A172 (cell line): ENCODE data around the gene KRTAP10-9. TPM values are rescaled to one million over a fixed set of nuclear protein-coding genes. Genes with fewer than 3 reads are reported as not detected.
"Not testable (repeated sequence)": the region's sequence is repeated elsewhere in the genome, so short reads cannot be mapped to it uniquely, and the experiment has no call there.

Source experiments
- DNase-seq: peaks from one replicate; pipeline ENCODE4 v3.0.0-alpha.2; 2015; ENCODE audit warnings: low spot score
- total RNA-seq: library from RNA; depleted of rRNA; stranded (reverse); fragments of >200 nt; shearing (Covaris generic); gene quantifications from 2 replicates; pipeline ENCODE4 v1.2.3, GENCODE V29; 2014; rRNA removed

KRTAP10-9 gene, protein sequence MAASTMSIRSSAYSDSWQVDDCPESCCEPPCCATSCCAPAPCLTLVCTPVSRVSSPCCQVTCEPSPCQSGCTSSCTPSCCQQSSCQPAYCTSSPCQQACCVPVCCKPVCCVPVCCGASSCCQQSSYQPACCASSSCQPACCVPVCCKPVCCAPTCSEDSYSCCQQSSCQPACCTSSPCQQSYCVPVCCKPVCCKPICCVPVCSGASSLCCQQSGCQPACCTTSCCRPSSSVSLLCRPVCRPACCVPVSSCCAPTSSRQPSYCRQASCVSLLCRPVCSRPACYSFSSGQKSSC
- not detected in 2 replicates for total RNA-seq

DNA sequence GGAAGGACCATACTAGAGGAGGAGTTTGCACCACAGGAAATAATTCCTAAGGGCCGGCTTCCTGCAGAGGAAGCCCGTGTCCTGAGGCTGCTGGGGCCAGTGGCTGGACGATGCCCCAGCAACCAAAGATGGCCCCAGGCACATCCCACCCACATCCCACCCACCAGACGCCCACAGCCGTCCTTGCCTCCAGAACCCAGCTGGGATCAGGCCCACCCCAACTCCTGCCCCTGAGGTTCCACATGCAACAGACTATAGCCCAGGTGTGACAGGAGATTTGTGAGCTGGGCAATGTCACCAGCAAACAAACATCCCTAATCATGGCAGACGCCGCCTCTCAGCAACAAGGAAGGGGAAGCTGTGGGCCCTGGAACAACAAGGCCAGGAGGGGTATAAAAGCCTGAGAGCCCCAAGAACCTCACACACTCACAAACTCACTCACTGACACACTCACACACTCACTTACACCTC is at the start of gene KRTAP10-9:
KRTAP10-9 (plus strand) TSS at position 421 of the 471 bp plus-strand sequence. CDS start 79 bp downstream, outside the sequence.
- no peak for DNase-seq

DNA sequence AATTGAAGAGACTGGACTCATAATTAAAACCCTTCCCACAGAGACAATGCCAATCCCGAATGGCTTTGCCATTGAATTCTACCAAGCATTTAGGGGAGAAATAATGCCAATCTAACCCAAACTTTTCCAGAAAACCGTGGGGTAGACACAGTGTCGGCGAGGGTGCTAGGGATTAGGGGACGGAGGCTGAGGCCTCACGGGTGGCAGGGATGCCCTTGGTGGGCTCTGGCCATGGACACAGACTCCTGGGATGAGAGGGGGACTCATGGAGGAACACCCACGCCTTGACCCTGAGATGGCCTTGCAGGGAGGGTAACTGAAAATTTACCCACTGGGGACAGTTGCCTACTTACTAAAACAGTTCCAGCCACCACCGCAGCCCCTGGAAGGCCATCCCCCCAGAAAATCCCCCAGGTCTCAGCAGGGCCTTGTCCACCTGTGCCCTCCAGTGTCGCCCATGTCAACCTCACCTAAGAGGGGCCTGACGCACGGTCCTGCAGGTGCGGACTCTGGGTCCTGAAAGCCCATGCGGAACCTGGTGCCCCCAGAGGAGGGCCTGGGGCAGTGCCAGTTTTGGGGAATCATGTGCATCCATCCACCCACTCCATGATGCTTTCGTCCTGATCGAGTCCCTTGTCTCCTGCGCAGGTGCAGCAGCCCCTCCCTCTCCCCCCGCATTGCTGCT is 48.4 kb upstream of the KRTAP10-9 start:
- DNase-seq = no peak

DNA sequence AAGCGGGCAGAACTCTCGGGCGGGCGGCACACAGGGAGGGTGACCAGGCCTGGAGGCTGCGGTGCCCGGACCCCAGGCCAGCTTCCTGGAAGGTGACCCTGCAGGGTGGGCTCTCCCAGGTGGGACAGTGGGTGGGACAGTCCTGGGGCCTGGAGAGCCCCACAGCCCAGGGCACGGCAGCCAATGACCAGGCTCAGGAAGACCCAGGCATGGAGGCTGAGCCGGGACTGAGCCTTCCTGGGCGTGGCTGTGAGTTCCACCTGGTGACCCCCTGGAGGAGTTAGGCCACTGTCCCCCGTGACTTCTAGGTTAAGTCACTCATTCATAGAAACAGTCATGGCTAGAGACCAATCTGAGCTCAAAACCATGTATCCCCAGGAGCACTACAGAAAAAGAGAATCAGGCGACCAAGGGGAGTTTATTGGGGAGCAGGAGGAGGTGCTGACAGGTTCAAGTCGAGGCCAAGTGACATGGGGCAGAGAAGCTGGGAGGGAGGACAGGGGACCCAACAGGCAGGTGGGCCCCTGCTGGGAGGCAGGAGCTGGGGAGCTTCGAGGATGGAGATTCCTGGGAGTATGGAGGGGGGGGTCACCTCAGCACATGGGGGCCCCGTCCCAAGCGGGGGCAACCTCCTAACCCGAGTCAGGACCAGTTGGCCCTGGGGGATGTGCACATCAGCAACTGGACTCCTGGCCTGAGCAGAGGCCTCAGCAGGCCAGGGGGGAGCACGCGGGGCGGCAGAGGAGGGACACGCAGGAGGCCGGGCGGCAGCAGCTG is 47.6 kb upstream of the KRTAP10-9 start:
- DNase-seq = no peak

DNA sequence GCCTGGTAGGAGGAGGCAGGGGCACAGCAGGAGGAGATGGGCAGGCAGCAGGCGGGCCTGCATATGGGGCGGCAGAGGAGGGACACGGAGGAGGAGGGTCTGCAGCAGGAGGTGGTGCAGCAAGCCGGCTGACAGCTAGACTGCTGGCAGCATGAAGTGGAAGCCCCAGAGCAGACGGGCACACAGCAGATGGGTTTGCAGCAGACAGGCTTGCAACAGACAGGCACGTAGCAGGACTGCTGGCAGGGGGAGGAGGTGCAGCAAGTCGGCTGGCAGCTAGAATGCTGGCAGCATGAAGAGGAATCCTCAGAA is 47.1 kb upstream of the KRTAP10-9 start:
- DNase-seq = no peak

DNA sequence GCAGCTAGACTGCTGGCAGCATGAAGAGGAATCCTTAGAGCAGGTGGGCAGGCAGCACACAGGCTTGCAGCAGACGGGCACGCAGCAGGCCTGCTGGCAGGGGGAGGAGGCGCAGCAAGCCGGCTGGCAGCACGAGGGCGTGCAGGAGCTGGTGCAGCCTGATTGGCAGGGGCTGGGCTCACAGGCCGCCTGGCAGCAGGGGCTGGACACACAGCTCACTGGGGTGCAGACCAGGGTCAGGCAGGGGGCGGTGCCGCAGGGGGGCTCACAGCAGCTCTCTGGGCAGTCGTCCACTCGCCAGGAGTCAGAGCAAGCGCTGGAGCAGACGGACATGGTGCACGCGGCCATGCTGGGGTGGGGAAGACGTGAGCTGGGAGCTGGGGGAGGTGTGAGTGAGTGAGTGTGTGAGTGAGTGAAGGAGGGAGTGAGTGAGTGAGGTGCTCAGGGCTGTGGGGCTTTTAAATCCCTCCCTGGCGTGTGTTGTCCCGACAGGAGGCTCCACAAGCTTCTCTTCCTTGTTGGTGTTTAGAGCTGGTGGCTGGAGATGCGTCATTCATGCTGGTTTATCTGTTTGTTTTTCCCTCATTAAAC is 46.6 kb upstream of the KRTAP10-9 start, which contains the start of gene KRTAP10-5:
KRTAP10-5 (minus strand) TSS at position 374 of the 591 bp plus-strand sequence; CDS start at position 348, 26 bp downstream.
- not testable (repeated sequence) for DNase-seq

DNA sequence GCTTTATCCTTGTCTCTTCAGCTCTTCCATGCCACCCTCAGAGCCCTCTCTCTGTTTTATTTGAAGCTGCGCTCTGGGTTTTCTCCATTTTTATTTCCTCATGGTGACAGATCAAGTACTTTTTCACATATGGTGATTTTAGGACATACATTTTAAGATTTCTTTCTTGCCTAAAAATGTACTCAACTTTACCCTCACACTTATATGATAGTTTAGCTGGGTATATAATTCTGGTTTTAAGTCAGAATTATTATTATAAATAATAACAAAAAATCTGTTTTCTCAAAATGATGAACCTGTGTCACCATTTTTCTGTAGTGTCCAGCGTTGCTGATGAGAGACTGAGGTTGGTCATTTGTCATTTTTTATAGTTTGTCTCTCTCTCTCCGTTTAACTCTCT is 45.7 kb upstream of the KRTAP10-9 start:
- DNase-seq = no peak

DNA sequence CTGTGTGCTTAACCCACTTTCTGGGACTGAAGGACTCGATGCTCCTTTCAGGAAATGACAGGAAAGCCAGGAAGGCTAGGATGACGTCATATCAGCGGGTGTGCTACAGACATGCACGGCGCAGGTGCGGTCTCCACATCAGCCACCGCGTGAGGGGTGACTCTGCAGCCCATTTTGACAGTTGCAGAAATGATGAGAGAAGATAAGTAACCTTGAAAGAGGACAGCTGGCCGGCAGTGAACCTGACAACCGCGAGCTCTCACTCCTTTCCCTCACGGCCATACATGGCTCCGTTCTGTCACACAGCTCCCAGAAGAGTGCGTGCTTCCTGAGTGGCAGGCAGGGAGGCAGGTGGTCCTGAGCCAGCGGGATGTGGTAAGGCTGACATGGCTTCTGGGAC is 44.8 kb upstream of the KRTAP10-9 start:
- peak; percentile 7 for DNase-seq

DNA sequence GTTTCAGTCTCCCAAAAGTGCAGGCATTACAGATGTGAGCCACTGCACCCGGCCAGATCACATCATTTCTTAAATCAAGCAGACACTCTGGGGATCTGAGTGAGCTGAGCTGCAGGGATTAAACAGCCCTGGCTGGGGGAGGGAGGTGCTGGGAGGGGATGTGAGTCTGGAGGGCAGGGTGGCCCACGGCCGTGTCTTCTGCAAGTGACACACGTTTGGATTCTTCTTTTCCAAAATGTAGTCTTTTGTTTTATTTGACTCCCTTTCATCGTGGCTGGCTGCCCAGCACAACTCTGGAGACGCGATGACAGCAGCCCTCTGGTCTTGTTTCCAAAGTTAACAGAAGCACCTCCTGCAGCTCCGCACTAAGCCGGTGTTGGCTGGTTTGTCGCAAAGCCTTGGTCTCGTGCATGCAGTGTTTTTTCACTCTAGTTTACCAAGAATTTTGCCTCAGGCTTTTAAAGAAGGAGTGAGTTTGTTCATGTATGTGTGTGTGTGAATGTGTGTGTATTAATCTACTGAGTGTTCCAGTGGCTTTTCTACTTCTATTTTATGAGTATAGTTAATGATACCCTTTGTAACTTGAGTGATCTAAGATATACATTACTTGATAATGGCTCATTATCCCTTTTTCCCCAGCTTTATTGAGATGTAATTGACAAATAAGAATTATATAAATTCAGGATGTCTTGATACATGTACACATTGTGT is 43.6 kb upstream of the KRTAP10-9 start:
- no peak for DNase-seq

DNA sequence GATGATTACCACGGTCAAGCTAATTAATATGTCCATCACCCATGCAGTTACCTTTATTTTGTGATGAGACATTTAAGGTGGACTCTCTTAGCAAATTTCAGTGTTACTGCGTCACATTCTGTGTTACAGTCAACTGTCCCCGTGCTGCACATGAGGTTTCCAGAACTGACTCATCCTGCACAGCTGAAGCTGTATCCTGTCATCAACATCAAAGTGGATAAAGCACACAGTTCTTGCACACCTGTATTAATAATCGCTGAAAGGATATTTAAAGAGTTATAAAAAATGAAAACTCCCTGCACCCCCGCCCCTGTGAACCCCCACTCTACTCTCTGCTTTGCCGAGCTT is 43.1 kb upstream of the KRTAP10-9 start:
- DNase-seq = no peak

DNA sequence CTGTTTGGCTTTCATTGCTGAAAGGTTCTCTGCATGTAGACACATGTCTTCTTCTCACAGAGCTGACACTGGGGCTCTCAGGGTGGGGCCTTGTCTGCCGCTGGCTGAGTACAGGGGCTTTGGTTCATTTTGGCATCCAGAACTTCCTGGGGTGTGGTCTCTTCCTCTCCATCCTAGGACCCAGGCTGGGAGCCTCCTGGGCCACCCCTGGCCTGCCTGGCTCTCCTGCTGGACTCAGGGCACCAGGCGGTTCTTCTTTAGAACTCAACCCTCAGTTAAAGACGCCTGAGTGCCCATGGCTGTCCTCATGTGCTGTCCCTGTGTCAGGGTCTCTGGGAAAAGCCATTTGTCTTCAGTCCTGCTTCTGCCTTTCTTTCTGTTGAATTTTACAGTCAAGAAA is 41.0 kb upstream of the KRTAP10-9 start:
- DNase-seq = no peak

DNA sequence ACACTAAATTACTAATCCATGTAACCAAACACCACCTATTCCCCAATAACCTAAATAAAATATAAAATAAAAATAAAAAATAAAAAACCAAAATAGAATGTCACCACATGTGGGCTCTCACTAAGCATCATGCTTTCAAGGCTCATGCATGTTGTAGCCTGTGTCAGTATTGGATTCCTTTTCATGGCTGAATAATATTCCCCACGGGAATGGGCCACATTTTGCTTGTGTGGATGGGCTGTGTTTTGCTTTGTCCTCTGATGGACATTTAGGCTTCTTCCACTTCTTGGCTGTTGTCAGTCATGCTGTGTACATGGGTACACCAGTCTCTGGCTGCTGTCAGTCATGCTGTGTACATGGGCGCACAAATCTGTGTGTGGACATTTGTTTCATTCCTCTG is 37.8 kb upstream of the KRTAP10-9 start:
- DNase-seq = no peak

DNA sequence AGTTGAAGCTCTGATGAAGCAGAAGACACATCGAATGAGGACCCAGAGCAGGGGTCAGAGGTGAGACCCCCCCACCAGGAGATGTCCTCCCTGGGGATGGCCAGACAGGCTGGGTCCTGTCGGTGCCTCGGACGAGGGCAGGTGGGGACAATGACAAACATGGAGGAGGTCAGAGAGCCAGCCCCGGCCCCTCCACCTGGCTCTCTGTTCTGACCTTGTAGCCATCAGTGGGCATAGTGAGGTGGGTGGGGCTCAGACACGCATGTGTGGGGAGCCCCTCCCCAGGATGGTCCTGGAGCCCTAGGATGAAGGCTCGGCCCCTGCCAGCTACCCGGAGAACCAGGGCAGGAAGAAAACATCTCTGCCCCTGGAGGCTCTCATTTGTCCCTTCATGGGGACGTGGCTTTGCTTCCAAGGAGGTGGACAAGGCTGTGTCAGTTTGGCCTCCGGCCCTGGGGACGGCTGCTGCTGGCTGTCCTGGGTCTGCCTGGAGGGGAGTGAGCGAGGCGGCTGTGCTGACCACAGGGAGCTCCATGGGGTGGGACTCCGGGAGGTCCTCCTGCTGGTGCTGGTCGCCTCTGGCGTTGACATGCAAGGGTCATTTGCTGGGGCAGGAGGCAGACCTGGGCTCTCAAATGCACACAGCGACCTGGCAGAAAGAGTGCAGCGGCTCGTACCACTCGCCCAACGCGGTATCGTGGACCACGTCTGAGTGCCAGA is 37.1 kb upstream of the KRTAP10-9 start:
- no peak for DNase-seq

DNA sequence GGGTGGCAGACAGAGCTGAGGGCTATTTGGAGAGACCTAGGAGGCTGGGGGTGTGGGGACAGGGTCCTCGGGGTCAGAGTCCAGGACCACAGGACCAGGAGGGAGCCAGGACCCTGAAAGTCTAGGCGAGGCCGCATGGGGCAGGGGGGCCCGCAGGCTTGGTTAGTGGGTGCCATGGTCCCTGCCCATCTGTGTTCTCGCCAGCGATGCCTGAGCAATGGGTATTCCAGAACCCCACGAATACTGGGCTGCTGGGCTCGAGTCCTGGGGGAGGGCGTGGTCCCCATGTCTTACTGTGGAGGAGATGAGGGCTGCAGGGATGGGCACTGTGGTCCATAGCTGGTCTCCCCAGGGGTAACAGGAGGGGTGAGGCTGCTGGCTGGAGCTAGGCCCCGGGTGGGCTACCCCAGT is 36.6 kb upstream of the KRTAP10-9 start:
- no peak for DNase-seq

DNA sequence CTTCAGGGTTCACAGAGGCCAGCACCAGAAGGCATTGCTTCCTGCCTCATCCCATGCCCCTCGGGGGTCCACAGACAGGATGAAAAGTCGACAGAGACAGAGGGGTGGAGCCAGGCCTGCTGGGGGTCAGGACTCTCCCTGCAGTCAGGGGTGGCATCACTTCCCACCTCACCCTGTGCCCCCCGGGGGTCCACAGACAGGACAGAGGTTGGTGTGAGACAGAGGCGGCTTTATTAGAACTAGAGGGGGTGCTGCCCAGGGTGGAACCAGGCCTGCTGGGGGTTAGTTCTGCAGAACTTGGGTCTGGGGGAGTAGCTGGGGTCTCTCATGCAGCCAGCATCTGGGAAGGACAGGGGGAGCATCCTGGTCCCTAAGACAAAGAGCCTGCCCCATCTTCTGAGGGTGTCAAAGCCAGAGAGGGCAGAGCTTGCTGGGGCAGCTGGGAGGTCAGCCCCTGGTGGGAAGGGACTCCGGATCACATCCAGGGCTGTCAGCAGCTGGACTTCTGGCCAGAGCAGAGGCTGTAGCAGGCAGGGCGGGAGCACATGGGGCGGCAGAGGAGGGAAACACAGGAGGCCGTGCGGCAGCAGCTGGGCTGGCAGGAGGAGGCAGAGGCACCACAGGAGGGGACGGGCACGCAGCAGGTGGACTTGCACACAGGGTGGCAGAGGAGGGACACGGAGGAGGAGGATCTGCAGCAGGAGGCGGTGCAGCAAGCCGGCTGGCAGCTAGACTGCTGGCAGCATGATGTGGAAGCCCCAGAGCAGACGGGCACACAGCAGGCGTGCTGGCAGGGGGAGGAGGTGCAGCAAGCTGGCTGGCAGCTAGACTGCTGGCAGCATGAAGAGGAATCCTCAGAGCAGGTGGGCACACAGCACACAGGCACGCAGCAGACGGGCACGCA is 35.7 kb upstream of the KRTAP10-9 start:
- DNase-seq = not testable (repeated sequence)

DNA sequence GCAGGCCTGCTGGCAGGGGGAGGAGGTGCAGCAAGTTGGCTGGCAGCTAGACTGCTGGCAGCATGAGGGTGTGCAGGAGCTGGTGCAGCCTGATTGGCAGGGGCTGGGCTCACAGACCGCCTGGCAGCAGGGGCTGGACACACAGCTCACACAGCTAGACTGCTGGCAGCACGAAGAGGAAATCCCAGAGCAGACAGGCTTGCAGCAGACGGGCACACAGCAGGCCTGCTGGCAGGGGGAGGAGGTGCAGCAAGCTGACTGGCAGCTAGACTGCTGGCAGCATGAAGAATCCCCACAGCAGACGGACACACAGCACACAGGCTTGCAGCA is 35.1 kb upstream of the KRTAP10-9 start:
- DNase-seq = not testable (repeated sequence)

DNA sequence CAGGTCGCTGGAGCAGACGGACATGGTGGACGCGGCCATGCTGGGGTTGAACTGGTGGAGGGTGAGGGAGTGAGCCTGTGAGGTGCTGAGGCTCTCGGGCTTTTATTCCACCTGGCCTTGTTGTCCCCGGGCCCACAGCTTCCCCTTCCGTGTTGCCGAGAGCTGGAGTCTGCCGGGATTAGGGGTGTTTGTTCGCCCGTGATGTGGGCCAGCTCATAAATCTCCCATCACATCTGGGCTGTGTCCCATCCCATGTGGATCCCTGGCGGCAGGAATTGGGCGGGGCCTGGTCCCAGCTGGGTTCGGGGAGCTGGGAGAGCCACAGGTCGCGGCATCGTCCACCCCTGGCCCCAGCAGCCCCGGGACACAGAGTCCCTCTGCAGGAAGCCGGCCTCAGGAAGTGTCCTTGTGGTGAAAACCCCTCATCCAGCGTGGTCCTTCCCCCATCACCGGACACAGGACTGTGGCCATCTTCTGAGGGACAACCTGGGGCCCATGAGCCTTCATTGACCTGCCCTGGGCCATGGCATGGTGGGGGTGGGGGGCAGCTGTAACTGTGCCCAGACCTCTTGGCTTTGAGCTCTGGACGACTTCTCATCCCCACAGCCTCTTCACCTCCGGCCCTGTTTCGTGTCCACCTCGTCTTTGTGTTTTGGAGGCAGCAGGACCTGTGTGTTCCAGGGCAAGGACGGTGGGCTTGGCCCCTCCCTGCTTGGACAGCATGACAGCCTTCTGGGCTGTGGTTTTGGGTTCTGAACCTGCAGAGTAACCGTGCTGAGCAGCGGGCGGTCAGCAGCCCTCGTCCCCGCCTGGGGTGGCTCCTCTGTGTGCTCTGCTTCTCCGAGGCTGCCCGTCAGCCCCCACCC is 34.2 kb upstream of the KRTAP10-9 start, which contains the start of gene KRTAP10-6:
KRTAP10-6 (minus strand) TSS at position 60 of the 866 bp plus-strand sequence; CDS start at position 39, 21 bp downstream.
- no peak for DNase-seq

DNA sequence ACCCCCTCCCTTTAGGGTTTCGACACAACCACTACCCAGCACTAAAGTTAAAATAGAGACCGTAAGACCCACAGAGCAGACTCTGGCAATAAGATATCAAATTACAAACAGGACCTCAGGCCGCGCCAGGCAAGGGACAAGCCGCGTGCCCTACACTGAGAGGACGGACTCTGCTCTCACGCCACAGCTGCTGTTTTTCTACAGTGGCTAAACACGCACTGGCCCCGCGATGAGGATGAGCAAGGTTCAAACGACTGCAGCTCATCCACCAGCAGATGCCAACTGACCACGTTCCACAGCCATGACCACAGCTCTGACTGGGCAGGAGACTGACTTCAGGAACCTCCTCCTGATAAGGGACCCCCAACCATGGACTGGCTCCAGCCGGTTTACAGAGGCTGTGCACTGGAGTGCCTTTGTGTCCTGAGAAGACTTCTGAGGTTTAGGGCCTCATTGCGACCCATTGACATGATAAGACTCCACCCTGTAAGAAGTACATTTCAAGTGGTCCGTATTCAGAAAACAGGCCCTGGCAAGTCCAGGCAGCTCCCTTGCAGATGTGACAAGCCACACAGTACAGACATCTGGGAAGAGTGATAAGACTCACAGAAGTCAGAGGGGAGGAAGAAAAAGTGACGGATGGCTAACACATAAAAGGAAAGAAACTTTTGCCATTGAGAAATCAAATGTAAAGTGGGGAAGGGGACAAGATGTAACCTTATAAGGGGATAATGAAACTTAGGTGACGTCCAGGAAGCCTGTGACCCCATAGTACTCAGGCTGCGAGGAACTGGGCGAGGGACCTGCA is 33.1 kb upstream of the KRTAP10-9 start:
- no peak for DNase-seq

DNA sequence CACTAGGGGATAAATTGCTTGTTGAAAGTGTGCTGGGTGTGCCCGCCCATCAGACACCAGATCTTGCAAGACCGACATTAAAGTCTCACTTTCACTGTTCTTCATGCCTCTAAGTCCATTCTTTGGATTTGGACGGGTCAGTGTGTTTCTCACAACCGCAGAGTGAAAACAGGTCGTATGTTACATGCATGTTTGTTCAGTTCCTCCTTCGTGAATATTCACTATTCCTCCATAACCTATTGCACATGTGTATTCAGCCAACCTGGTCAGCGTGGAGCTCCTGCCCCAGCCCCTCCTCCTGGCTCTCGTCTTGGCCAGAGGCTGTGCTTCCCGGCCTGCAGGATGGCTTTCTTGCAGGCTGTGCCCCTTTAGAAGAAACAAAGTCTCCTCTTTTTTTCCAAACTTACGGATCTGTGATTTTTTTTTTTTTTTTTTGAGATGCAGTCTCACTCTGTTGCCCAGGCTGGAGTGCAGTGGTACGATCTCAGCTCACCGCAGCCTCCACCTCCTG is 32.4 kb upstream of the KRTAP10-9 start:
- DNase-seq = no peak
